HUES64 (cell line): ENCODE data around the gene TOLLIP.

Experiments
- H3K27ac ChIP-seq: 2 replicates; pipeline ENCODE4 v1.7.0; 2013; ENCODE audit warnings: low read depth, low read length, inconsistent platforms
- H3K27me3 ChIP-seq: 2 replicates; pipeline ENCODE4 v1.6.1; 2013; ENCODE audit warnings: mild to moderate bottlenecking, low read length; ENCODE audit not compliant: insufficient read depth
- H3K36me3 ChIP-seq: 2 replicates; pipeline ENCODE4 v1.6.1; 2013; ENCODE audit warnings: mild to moderate bottlenecking, low read length; ENCODE audit not compliant: insufficient read depth
- H3K4me1 ChIP-seq: 2 replicates; pipeline ENCODE4 v1.6.1; 2013; ENCODE audit warnings: mild to moderate bottlenecking, low read length, moderate library complexity; ENCODE audit not compliant: insufficient read depth
- H3K4me3 ChIP-seq: 2 replicates; pipeline ENCODE4 v1.5.1; 2013; ENCODE audit warnings: mild to moderate bottlenecking, low read length, moderate library complexity
- H3K9ac ChIP-seq: 2 replicates; pipeline ENCODE4 v1.6.1; 2013; ENCODE audit warnings: mild to moderate bottlenecking, low read depth, low read length
- H3K9me3 ChIP-seq: 2 replicates; pipeline ENCODE4 v1.6.1; 2013; ENCODE audit warnings: low read depth, low read length; ENCODE audit not compliant: insufficient read depth
- WGBS: fragments of 150-250, 120-280 bp; methylation state at CpG from one replicate; pipeline ENCODE4 v1.1.7; 2013; ENCODE audit warnings: missing lambda C conversion rate; 5-methylcytosine and 5-hydroxymethylcytosine counted together

TOLLIP gene

GRCh38 chr11:1232021-1232882 is 77.2 kb downstream of the TOLLIP start:
- no peaks in the 10 kb centered on the region for H3K9me3 ChIP-seq
- no peak overlapping the region for H3K27ac ChIP-seq
- H3K27me3 ChIP-seq, result no peaks in the 10 kb centered on the region
- H3K4me3 ChIP-seq, result no peak overlapping the region
- 93% methylated on average over 45 of the region's 46 CpGs for WGBS
- H3K4me1 ChIP-seq, result no peaks in the 10 kb centered on the region
- H3K9ac ChIP-seq, result no peak overlapping the region
- H3K36me3 ChIP-seq, result no peaks in the 10 kb centered on the region

GRCh38 chr11:1231396-1232020 is 77.9 kb downstream of the TOLLIP start:
- H3K9ac ChIP-seq, result no peak overlapping the region
- H3K9me3 ChIP-seq, result no peaks in the 10 kb centered on the region
- no peaks in the 10 kb centered on the region for H3K4me1 ChIP-seq
- H3K36me3 ChIP-seq, result no peaks in the 10 kb centered on the region
- WGBS, result 91% methylated on average over 22 of the region's 22 CpGs
- H3K27me3 ChIP-seq, result no peaks in the 10 kb centered on the region
- H3K27ac ChIP-seq, result no peak overlapping the region
- H3K4me3 ChIP-seq, result no peak overlapping the region

- H3K9ac ChIP-seq, result no peak overlapping the region
- H3K27me3 ChIP-seq, result no peaks in the 10 kb centered on the region
- H3K4me3 ChIP-seq, result no peak overlapping the region
- no peaks in the 10 kb centered on the region for H3K4me1 ChIP-seq
- no peaks in the 10 kb centered on the region for H3K9me3 ChIP-seq
- no peak overlapping the region for H3K27ac ChIP-seq
- H3K36me3 ChIP-seq, result no peaks in the 10 kb centered on the region
- WGBS, result 92% methylated on average over 44 of the region's 45 CpGs
Observed at GRCh38 chr11:1230456-1231395, 78.7 kb downstream of the TOLLIP start.

- no peak overlapping the region for H3K27ac ChIP-seq
- H3K27me3 ChIP-seq, result no peaks in the 10 kb centered on the region
- H3K9me3 ChIP-seq, result no peaks in the 10 kb centered on the region
- H3K9ac ChIP-seq, result no peak overlapping the region
- no peaks in the 10 kb centered on the region for H3K36me3 ChIP-seq
- no peak overlapping the region for H3K4me3 ChIP-seq
- WGBS, result 94% methylated on average over 5 of the region's 5 CpGs
- no peaks in the 10 kb centered on the region for H3K4me1 ChIP-seq
Observed at GRCh38 chr11:1230121-1230455, 79.3 kb downstream of the TOLLIP start.

GRCh38 chr11:1229471-1230120 is 79.8 kb downstream of the TOLLIP start:
- H3K27me3 ChIP-seq, result no peaks in the 10 kb centered on the region
- WGBS, result 92% methylated on average over 23 of the region's 27 CpGs
- H3K27ac ChIP-seq, result no peak overlapping the region
- H3K36me3 ChIP-seq, result no peaks in the 10 kb centered on the region
- H3K4me3 ChIP-seq, result no peak overlapping the region
- no peaks in the 10 kb centered on the region for H3K4me1 ChIP-seq
- no peak overlapping the region for H3K9ac ChIP-seq
- no peaks in the 10 kb centered on the region for H3K9me3 ChIP-seq

- H3K27ac ChIP-seq, result no peak overlapping the region
- no peak overlapping the region for H3K9ac ChIP-seq
- no peaks in the 10 kb centered on the region for H3K27me3 ChIP-seq
- H3K9me3 ChIP-seq, result no peaks in the 10 kb centered on the region
- WGBS, result 86% methylated on average over 18 of the region's 18 CpGs
- no peak overlapping the region for H3K4me3 ChIP-seq
- H3K36me3 ChIP-seq, result no peaks in the 10 kb centered on the region
- H3K4me1 ChIP-seq, result no peaks in the 10 kb centered on the region
Observed at GRCh38 chr11:1228921-1229451, 80.4 kb downstream of the TOLLIP start.

- H3K9me3 ChIP-seq, result no peaks in the 10 kb centered on the region
- H3K9ac ChIP-seq, result no peak overlapping the region
- no peak overlapping the region for H3K4me3 ChIP-seq
- no peaks in the 10 kb centered on the region for H3K27me3 ChIP-seq
- no peak overlapping the region for H3K27ac ChIP-seq
- H3K4me1 ChIP-seq, result no peaks in the 10 kb centered on the region
- 90% methylated on average over 31 of the region's 31 CpGs for WGBS
- H3K36me3 ChIP-seq, result no peaks in the 10 kb centered on the region
Observed at GRCh38 chr11:1228101-1228821, 81.2 kb downstream of the TOLLIP start.

GRCh38 chr11:1227551-1228100 is 81.8 kb downstream of the TOLLIP start:
- WGBS, result 93% methylated on average over 23 of the region's 23 CpGs
- Histone ChIP-seq H3K9me3 (no peaks in the 10 kb centered on the region), H3K36me3 (no peaks in the 10 kb centered on the region), H3K4me1 (no peaks in the 10 kb centered on the region), H3K27ac (no peak overlapping the region), H3K27me3 (no peaks in the 10 kb centered on the region), H3K4me3 (no peak overlapping the region), H3K9ac (no peak overlapping the region)

- no peaks in the 10 kb centered on the region for H3K27me3 ChIP-seq
- H3K4me3 ChIP-seq, result no peak overlapping the region
- 86% methylated on average over 23 of the region's 23 CpGs for WGBS
- H3K9ac ChIP-seq, result no peak overlapping the region
- no peaks in the 10 kb centered on the region for H3K9me3 ChIP-seq
- H3K27ac ChIP-seq, result no peak overlapping the region
- no peaks in the 10 kb centered on the region for H3K4me1 ChIP-seq
- H3K36me3 ChIP-seq, result no peaks in the 10 kb centered on the region
Observed at GRCh38 chr11:1226986-1227550, 82.4 kb downstream of the TOLLIP start.
